GM12874 (cell line): ENCODE measurements around the gene RRP36.

Experiments
- TF ChIP-seq, protein P1 (sequence below): IDR thresholded peaks from 2 replicates; pipeline ENCODE4 v1.5.1; 2011; ENCODE audit warnings: low read depth, mild to moderate bottlenecking, control low read depth, low read length, moderate library complexity; ENCODE audit not compliant: insufficient read depth

RRP36 gene

DNA sequence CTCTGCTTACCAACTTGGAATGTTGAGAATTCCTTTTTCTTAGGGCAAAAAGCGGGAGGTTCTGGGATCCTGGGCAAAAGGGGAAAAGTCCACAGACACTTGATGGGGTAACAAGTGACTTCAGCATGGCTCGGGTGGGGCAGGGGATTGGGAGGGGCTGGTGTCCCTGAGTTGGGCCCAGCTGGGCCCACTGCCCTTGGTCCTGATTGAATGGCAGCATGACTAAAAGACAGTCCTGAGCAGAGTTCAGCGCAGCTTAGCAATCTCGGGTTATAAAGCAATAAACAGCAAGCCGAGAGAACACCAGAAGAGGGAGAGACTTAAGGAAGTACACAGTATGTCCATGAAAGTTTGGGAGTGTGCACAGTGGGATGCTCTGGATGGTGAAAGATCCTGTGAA is 31.5 kb upstream of the RRP36 start:
- TF ChIP-seq, protein P1, sequence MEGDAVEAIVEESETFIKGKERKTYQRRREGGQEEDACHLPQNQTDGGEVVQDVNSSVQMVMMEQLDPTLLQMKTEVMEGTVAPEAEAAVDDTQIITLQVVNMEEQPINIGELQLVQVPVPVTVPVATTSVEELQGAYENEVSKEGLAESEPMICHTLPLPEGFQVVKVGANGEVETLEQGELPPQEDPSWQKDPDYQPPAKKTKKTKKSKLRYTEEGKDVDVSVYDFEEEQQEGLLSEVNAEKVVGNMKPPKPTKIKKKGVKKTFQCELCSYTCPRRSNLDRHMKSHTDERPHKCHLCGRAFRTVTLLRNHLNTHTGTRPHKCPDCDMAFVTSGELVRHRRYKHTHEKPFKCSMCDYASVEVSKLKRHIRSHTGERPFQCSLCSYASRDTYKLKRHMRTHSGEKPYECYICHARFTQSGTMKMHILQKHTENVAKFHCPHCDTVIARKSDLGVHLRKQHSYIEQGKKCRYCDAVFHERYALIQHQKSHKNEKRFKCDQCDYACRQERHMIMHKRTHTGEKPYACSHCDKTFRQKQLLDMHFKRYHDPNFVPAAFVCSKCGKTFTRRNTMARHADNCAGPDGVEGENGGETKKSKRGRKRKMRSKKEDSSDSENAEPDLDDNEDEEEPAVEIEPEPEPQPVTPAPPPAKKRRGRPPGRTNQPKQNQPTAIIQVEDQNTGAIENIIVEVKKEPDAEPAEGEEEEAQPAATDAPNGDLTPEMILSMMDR: no peak

DNA sequence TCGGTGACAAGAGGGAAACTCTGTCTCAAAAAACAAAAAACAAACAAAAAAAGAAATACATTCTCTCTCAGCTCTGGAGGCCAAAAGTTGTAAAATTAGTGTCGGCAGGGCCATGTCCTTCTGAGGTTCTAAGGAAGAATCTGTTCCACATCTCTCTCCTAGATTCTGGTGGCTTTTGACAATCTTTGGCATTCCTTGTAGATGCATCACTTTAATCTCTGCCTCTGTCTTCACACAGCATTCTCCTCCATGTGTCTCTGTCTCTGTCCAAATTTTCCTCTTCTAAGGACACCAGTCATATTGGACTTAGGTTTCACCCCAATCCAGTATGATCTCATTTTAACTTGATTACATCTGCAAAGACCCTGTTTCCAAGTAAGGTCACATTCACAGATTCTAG is 28.0 kb upstream of the RRP36 start:
- TF ChIP-seq, protein P1: no peak

DNA sequence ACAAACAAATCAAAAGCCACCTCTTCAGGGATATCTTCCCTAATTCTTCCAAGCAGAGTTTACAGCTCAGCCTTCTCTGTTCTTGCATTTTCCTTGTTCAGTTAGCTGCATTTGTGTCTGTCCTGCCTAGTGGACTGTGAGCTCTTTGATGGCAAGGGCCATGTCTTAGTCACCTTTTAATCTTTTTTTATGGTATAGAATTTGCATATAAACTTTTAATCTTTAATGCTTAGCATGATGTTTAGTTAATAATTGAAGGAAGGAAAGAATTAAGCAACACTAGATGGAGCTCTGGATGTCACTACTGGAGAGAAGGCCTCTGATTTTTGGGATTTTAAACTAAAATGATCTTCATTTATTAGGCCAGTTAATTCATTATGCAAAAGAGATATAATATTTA is 24.9 kb upstream of the RRP36 start:
- TF ChIP-seq, protein P1: no peak

DNA sequence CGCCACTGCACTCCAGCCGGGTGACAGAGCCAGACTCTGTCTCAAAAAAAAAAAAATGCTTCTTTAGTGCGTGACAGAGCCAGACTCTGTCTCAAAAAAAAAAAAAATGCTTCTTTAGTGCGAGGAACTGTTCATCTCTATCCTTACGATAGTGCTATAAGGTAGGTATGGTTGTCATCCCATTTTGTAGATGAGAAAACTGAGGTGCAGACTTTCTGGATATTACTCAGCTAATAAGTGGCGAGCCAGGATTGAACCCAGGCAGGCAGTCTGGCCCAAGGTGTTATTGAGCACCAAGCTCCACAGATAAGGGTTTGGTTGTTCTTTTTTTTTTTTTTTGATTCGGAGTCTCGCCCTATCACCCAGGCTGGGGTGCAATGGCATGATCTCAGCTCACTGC is 19.6 kb upstream of the RRP36 start:
- TF ChIP-seq, protein P1: no peak

DNA sequence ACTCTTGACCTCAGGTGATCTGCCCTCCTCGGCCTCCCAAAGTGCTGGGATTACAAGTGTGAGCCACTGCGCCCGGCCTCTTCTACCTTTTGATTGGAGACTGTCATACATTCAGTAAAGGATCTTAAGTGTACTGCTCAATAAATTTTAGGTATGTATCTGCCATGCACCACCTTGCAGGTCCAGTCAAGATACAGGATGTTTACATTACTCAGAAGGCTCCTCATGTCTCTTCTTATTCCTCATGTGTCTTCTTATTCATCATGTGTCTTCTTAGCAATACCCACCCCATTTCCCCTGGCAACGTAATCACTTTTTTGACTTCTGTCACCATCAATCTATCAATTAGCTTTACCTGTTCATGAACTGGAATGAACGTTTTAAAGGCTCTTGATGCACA is 15.6 kb upstream of the RRP36 start:
- TF ChIP-seq, protein P1: no peak

DNA sequence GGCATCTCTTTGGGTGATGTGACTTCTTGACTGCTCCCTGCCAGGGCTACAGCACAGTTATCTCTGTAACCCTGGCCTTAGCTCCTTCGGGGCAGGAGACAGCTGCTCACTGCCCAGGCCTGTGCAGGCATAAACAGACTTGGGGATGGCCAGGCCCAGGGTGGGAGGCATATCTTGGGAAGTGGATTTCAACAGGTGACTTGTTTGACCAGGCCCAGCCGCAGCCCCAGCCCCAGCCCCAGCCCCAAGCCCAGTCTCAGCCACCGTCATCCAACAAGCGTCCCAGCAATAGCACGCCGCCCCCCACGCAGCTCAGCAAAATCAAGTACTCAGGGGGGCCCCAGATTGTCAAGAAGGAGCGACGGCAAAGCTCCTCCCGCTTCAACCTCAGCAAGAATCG is 15.2 kb upstream of the RRP36 start:
- TF ChIP-seq, protein P1: no peak

DNA sequence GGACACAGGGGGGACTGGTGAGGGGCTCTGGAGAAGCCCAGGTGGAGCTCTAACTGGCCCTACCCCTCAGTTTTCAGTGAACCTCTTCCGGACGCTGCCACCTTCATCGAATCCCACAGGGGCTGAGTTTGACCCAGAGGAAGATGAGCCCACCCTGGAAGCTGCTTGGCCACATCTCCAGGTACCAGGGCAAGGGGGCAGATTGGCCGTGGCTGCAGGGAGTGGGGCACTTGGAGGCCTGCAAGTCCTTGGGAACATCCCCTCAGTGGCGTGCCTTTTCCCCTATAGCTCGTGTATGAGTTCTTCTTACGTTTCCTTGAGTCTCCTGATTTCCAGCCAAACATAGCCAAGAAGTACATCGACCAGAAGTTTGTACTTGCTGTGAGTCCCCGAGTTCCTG is 14.3 kb upstream of the RRP36 start:
- TF ChIP-seq, protein P1: no peak

DNA sequence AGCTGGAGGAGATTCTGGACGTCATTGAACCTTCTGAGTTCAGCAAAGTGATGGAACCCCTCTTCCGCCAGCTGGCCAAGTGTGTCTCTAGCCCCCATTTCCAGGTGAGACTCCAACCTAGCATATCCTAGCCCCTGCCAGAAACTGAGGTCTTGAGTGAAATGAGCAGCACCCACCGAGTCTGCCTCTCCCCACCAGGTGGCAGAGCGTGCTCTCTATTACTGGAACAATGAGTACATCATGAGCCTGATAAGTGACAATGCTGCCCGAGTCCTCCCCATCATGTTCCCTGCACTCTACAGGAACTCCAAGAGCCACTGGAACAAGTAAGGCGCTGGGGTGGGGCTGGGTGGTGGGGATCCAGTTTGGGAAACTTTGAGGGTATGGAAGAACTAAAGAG is 12.3 kb upstream of the RRP36 start:
- TF ChIP-seq, protein P1: peak; percentile 51; the same call in 1 of the 2 replicates
